T-helper 9 cell (primary cell): ENCODE results near the gene CHD2.
"Not testable (repeated sequence)": the region's sequence is repeated elsewhere in the genome, so short reads cannot be mapped to it uniquely, and the experiment has no call there.

ENCODE experiments used
- DNase-seq: peaks from one replicate; pipeline ENCODE4 v3.0.0-alpha.2; 2020
- total RNA-seq, 2 donors: gene quantifications; one replicate each; lab custom pipeline; 2026; lab: John Stamatoyannopoulos, UW

Gene CHD2
- total RNA-seq = 569 to 976 reads per million in 2 donors

DNA sequence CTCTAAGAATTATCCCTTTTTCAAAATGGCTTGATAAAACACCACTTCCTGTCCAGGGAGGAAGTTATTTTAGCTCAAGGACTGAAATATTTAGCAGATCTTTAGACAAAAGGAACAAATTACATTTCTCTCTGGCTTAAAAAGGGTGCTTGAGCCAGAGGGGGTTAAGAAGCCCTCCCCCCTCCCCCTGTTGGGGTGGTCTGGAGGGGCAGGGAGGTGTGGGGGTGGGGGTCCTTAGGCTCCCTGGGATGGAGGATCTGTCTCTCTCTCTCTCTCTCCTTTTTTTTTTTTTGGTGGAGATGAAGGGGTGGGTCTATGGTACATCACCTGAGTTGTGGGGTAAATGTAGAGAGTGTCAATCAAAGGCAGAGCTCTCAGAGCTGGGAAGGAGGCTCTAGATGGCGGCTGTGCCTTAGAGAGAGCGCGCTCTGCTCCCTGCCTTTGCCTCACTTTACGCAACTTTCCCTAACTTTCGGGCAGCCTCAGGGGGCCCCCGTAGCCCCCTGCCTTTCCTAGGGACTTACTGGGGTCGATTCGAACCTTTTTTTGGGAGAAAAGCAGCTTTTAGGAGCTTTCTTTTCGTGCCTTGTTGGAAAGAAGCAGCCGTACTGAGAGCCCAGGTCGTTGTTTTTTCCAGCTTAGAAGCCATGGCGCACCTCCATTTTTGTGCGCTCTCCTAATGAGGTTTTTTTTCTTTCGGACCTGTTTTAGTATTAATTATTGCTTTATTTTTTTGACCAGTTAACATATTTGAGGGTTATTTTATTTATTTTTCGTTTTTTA lies at the start of gene CHD2:
Gene CHD2 (plus strand): TSS at position 377 of the 783 bp plus-strand sequence. CDS start 914 bp downstream, outside the sequence.
- DNase-seq = peak; percentile 70

DNA sequence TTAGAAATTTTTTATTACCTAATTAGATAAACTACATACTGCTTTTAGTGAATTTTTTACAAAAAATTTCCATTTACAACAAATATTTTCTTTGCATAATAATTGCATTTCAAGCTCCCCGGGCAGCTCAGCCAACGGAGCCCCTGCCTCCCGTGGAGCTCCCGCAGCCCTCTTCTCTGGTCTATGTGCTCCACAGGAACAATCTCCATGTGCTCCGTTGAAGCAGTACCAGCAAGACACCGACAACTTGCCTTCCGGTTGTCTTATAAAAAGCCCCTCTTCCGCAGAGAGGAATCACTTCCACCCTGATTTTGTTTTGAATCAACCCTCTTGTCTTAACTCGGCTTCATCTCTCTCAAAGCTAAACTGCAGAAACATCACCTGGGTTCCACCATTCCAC lies 46.9 kb upstream of the CHD2 start:
- DNase-seq = no peak

DNA sequence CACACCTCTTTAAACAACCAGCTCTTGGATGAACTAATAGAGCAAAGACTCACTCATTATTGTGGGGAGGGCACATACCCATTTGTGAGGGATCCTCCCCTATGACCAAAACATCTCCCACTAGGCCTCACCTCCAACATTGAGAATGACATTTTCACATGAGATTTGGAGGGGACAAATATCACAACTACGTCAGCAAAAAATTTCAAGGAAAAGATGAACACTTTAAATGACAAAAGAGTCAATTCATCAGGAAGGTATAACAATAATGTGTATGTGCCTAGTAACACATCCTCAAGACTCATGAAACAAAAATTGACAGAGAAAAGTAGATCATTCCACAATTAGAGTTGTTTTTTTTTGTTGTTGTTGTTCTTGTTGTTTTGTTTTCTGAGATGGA lies 38.4 kb upstream of the CHD2 start:
- DNase-seq = no peak

GRCh38 chr15:92864127-92864814 lies 35.9 kb upstream of the CHD2 start:
- DNase-seq = no peak

DNA sequence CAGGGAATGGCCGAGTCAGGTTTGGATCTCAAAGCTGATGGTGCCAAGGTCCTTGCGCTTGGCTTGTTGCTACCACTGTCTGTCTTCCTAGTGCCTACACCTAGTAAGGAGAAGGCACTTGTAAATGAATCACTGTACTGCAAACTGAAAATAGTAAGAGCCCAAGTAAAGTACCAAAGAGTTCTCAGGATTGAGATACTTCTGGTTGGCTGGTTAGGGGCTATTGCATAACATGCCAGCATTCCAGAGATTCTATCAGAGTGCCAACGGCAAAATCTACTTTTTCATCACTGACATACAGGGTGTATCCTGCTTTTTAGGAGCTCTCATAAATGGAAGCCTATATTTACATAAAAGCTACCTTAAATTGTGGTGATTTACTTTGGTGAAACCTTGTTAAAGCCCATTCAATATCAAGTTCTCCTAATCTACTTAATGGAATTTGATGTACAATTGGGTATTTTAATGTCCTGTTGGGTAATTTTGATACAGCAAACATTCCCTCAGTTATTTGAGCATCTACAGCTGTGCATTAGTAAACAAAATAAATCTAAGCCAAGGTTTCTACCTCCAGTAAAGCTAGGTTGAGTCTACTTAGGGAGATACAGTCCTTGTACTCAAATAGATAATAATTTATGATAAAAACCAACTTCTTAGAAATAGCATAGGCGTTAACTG lies 30.7 kb upstream of the CHD2 start:
- no peak for DNase-seq

GRCh38 chr15:92870010-92870591 lies 30.0 kb upstream of the CHD2 start:
- no peak for DNase-seq

DNA sequence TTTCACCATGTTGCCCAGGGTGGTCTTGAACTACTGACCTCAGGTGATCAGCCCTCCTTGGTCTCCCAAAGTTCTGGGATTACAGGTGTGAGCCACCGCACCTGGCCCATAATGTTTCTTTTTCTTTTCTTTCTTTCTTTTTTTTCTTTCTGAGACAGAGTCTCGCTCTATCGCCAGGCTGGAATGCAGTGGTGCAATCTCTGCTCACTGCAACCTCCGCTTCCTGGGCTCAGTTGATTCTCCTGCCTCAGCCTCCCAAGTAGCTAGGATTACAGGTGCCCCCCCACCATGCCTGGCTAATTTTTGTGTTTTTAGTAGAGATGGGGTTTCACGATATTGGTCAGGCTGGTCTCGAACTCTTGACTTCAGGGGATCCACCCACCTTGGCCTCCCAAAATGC lies 27.2 kb upstream of the CHD2 start:
- DNase-seq = not testable (repeated sequence)

DNA sequence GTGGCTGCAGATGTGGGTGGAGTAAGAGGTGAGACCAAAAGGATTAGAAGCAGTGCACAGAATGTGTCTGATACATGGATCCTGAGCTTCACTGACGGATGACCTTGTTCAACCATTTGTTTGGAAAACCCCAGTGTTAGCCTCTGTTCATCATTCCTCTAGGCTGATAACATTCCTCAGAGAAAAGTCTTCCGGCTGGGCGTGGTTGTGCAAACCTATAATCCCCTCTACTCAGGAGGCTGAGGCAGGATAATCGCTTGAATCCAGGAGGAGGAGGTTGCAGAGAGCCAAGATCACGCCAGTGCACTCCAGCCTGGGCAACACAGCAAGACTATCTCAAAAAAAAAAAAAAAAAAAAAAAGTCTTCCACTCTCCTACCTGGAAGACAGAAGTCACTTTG lies 23.1 kb upstream of the CHD2 start:
- DNase-seq = no peak

DNA sequence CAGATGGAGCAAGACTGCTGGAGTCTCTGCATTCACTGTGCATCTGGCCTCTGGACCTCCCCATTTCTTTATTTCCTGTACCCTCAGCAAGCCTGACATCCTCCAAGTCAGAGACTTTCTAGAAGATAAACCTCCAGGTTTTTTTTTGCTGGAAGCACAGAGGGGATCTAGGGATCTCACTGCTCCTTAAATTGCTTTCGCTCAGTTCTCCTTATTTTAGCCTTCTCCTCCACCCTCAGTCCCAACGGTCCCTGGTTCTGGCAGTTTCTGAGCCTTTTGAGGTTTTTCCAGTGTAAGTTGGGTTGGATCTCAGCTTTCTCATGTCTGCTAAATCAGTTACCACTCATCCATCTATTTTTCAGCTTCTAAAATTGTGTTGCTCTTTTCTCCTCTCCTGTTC lies 22.7 kb upstream of the CHD2 start:
- no peak for DNase-seq

DNA sequence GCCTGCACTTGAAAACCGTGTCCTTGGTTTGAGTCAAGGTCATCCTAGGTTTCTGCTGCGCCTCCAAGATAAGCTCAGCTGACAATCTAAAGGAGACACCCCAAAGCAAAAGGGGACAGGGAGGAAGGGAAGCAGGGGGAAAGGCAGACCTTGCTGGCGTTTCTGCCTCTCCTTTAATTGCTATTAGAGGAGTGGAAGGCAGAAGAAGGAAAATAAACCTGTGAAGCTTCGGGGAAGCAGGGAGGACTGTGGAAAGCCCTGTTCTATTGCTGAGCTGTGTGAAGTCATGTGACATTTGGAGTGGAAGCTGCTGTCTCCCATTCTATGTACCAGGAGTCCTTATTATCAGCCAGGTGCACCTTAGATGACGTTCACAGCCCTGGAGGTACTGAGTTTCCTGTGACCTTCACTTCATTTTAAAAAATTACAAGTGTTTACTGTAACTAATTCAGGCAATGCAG lies 21.5 kb upstream of the CHD2 start:
- DNase-seq = no peak

DNA sequence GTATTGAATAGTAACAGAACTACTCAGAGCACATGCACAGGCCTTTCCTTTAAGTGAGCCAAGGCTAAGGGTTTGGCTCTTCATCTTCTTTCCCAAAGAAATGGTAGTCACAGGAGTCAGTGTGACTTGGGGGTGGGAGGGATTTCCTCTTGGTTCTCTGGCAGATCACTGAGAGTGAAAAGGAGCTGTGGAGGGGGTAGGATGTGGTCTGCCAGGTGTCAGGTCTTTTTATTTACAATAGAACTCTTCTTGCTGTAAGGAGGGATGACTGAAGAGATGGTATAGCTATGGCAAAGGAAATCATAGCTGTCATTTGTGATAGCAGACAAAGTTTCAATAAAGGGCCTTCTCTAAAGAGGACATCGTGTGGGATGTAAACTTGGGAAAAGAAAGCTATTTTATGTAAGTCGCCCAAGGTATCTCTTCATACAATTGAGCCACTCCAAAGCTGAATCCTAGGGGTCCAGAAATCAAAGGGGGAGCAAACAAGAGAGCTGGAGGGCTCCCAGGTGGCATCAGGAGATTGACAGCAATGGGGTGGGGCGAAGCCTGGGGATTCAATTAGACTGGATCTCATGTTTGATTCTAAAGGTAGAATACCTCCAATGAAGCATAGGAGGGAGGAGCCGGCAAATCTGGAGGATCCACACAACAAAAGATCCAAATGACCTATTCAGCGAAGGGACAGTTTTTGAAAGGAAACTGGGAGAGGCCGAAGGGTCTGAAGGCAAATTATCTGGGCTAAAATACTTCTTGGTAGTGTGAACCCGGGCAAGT lies 20.0 kb upstream of the CHD2 start:
- DNase-seq = no peak

- no peak for DNase-seq
These were observed 19.3 kb upstream of the CHD2 start for GRCh38 chr15:92880796-92881195.

- DNase-seq = no peak
These were observed 18.8 kb upstream of the CHD2 start for GRCh38 chr15:92881211-92881754.

- DNase-seq = peak; percentile 97
These were observed 18.1 kb upstream of the CHD2 start for GRCh38 chr15:92881802-92882696.

- no peak for DNase-seq
These were observed 17.4 kb upstream of the CHD2 start for GRCh38 chr15:92882697-92883162.

DNA sequence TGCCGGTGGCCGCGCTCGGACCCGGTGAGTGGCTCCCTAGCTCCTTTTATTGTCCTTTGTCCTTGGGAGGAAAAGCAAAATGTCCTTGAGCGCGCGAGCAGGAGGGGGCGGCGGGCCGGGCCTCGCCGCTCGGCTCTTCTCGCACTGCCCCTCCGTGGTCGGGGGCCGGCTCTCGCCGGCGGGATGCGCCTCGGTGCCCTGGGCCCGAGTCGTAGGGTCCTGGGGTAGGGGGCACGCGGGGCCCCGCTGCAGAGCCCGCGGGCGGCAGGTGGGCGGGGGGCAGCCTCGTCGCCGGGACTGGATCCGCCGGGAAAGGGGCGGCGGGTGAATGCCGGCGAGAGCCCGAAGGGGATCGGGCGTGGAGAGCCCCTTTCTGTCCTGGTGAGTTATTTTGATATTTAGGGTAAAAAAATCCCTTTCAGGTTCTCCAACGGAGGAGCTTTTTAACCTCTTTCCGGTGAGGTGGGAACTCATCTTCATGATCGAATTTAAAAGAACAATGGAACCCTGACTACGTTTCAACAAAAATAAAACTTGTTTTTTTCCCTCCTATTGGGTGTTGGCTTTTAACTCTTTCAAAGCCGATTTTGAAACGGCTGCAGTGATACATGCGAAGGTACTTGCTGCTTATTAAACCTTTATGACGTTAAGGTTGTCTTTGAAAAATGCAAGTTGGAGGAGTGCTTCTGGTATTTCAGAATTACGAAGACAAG lies 16.8 kb upstream of the CHD2 start:
- peak; percentile 17 for DNase-seq

DNA sequence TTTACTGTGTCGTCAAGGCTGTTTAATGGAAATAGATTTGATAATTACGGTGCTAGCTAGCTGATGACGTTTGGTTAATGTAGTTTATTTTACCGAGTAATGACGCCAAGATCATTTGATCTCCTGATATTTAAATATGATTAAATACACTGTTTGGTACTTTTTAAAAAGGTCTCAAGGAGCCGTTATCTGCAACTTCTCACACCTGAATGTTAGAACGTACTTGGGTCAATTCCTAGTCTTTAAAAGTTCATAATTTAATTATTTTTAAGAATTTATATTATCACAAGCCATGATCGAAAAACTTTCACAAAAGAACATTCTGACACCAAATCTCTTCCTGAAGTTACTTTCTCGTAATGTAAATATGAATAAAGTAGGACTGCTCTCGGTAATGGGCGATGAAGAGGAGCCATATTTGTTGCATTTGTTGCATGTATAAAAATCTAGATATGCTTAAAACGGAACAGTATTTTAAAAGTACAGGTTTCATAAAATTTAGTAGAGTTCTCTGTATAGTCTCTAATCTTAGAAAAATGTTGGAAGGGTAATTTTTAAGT lies 16.2 kb upstream of the CHD2 start:
- no peak for DNase-seq

DNA sequence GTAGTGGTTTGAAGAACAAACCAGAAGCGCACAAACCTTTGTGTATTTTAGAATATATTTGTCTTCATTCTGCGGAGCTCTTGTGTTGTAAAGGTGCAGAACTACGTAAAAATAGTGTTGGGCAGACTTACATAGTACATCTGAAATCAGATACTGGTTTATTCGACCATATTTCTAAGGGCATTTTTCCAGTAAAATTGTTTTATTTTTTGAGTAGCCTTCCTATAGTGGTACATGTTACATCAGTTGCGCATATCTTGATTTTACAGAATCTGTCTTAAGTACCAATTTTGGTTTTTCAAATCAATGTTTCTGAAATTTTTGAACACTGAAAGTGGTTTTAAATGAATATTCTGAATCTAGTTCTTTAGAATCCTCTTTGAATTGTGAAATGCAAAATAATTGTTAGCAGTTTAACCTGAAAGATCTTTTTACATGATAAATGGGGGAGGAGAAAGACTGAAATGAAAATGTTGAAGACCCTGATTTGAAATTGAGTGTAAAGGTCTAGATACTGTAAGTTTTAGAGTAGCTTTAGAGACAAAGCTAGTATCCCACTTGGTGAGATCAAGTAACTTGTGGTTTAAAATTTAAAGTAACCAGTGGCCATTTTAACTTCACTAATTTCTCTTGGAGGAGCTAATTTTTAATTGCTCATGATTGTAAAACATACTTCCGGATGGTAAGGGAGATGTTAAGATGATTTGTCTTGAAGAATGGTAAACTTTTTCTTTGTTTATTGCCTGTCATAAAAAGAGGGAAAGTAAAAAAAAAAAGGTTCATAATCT lies 15.5 kb upstream of the CHD2 start:
- DNase-seq = no peak
